ENCODE data around the gene SMIM8. TPM values are rescaled to one million over a fixed set of nuclear protein-coding genes. Genes with fewer than 3 reads are reported as not detected.
"Not testable (repeated sequence)": the region's sequence is repeated elsewhere in the genome, so short reads cannot be mapped to it uniquely, and the experiment has no call there.

SMIM8 gene
- total RNA-seq, 1 donor from 2014 or later, result 5.5 TPM

DNA sequence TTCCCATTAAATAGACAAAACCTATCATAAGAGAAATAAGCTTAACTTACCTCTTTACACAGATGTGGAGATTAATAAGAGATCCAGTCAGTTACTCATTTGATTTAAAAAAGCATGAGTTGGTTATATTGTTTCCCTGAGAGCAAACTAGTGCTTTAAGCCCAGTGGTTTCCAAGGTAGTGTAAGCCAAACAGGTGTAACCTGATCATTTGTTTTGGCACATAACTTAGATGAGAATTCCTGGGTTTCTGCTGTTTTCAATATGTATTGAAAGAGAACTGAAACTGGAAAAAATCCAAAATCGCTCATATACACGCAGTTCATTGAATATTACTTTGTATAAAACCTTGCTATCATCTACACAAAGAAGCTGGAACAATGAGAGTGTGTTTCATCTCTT is 30.5 kb upstream of the SMIM8 start:
- no peak for DNase-seq (ENCODE audit: low spot score)
- H3K4me3 Mint-ChIP-seq (ENCODE audit: unreplicated experiment), result no peak overlapping the region
- peaks cover 16% of the 10 kb centered on the region for H3K4me1 Mint-ChIP-seq (ENCODE audit: low read depth)
- no peak overlapping the region for H3K27ac Mint-ChIP-seq (ENCODE audit: unreplicated experiment)
- H3K9me3 Mint-ChIP-seq (ENCODE audit: low read depth), result no peaks in the 10 kb centered on the region
- TF ChIP-seq CTCF (IDR thresholded peaks at IDR 0.05), result no peak
- no peaks in the 10 kb centered on the region for H3K27me3 Mint-ChIP-seq (ENCODE audit: low read depth)
- no peaks in the 10 kb centered on the region for H3K36me3 Mint-ChIP-seq (ENCODE audit: low read depth)

DNA sequence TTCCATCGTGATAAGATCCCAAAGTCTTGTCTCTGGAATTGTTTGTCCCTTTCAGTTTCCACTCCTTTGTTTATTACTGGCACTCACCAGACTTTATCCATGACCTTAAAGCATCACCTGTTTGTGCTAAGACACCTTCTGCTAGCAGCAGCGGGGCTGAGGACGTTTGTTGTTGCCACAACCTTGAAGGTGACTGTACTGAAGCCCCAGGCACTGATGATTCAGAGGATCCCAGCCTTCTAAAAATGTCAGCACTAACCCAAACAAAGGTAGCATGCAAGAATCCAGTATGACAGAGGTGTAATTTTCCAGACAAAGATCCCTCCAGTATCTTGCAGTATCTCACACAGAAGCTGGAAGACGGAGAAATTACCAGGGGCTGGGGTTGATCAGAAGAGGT is 28.9 kb upstream of the SMIM8 start:
- TF ChIP-seq CTCF (IDR thresholded peaks at IDR 0.05), result no peak
- no peak for DNase-seq (ENCODE audit: low spot score)
- peaks cover 18% of the 10 kb centered on the region for H3K4me1 Mint-ChIP-seq (ENCODE audit: low read depth)
- no peaks in the 10 kb centered on the region for H3K36me3 Mint-ChIP-seq (ENCODE audit: low read depth)
- H3K4me3 Mint-ChIP-seq (ENCODE audit: unreplicated experiment), result no peak overlapping the region
- H3K9me3 Mint-ChIP-seq (ENCODE audit: low read depth), result no peaks in the 10 kb centered on the region
- peaks cover under 1% of the 10 kb centered on the region for H3K27me3 Mint-ChIP-seq (ENCODE audit: low read depth)
- H3K27ac Mint-ChIP-seq (ENCODE audit: unreplicated experiment), result no peak overlapping the region

- H3K9me3 Mint-ChIP-seq (ENCODE audit: low read depth), result peaks cover under 1% of the 10 kb centered on the region
- DNase-seq (ENCODE audit: low spot score), result no peak
Observed at GRCh38 chr6:87297119-87297518, 25.3 kb upstream of the SMIM8 start.

GRCh38 chr6:87301277-87301676 is 21.1 kb upstream of the SMIM8 start:
- not testable (repeated sequence) for H3K4me3 Mint-ChIP-seq (ENCODE audit: unreplicated experiment); H3K36me3 Mint-ChIP-seq (ENCODE audit: low read depth); DNase-seq (ENCODE audit: low spot score); H3K9me3 Mint-ChIP-seq (ENCODE audit: low read depth); H3K27ac Mint-ChIP-seq (ENCODE audit: unreplicated experiment); H3K4me1 Mint-ChIP-seq (ENCODE audit: low read depth)
- H3K27me3 Mint-ChIP-seq (ENCODE audit: low read depth), result peaks cover 27% of the 10 kb centered on the region

More at GRCh38 chr6:87297119-87297518, 25.3 kb upstream of the SMIM8 start:
- no peak for TF ChIP-seq CTCF (IDR thresholded peaks at IDR 0.05)
- H3K27ac Mint-ChIP-seq (ENCODE audit: unreplicated experiment), result no peak overlapping the region
- H3K4me3 Mint-ChIP-seq (ENCODE audit: unreplicated experiment), result no peak overlapping the region
- peaks cover 12% of the 10 kb centered on the region for H3K27me3 Mint-ChIP-seq (ENCODE audit: low read depth)
- H3K36me3 Mint-ChIP-seq (ENCODE audit: low read depth), result no peaks in the 10 kb centered on the region
- H3K4me1 Mint-ChIP-seq (ENCODE audit: low read depth), result peaks cover 9% of the 10 kb centered on the region

GRCh38 chr6:87308970-87309369 is 13.4 kb upstream of the SMIM8 start:
- Mint-ChIP-seq H3K36me3 (ENCODE audit: low read depth) (no peaks in the 10 kb centered on the region), H3K9me3 (ENCODE audit: low read depth) (no peaks in the 10 kb centered on the region), H3K27ac (ENCODE audit: unreplicated experiment) (no peak overlapping the region), H3K27me3 (ENCODE audit: low read depth) (peaks cover 26% of the 10 kb centered on the region), H3K4me3 (ENCODE audit: unreplicated experiment) (no peak overlapping the region), H3K4me1 (ENCODE audit: low read depth) (no peaks in the 10 kb centered on the region)
- no peak for DNase-seq (ENCODE audit: low spot score)
- TF ChIP-seq CTCF (IDR thresholded peaks at IDR 0.05), result no peak

- H3K9me3 Mint-ChIP-seq (ENCODE audit: low read depth), result no peaks in the 10 kb centered on the region
- no peak for DNase-seq (ENCODE audit: low spot score)
- no peak for TF ChIP-seq CTCF (IDR thresholded peaks at IDR 0.05)
- H3K27ac Mint-ChIP-seq (ENCODE audit: unreplicated experiment), result no peak overlapping the region
- H3K4me3 Mint-ChIP-seq (ENCODE audit: unreplicated experiment), result no peak overlapping the region
- H3K4me1 Mint-ChIP-seq (ENCODE audit: low read depth), result no peaks in the 10 kb centered on the region
- H3K36me3 Mint-ChIP-seq (ENCODE audit: low read depth), result no peaks in the 10 kb centered on the region
- H3K27me3 Mint-ChIP-seq (ENCODE audit: low read depth), result peaks cover 41% of the 10 kb centered on the region
Observed at GRCh38 chr6:87312860-87313259, 9.5 kb upstream of the SMIM8 start.
